WTC11 (cell line): Measurements from ENCODE around the gene SUPT3H. TPM values are rescaled to one million over a fixed set of nuclear protein-coding genes. Genes with fewer than 3 reads are reported as not detected.

Experiments
- ATAC-seq: fragments of 200-7000 bp; cut with Tn5 transposase; 2 replicates; pipeline ENCODE4 v1.10.0; 2021; ENCODE audit warnings: mild to moderate bottlenecking, moderate library complexity
- CTCF ChIA-PET: fragments of 300-600 bp; sonication (Branson Sonifier 250); formaldehyde crosslinking; loops from one replicate; lab custom pipeline; 2021; ENCODE audit warnings: antibody characterized with exemption; lab: Charles Lee
- POLR2A ChIA-PET: fragments of 350-600 bp; sonication (Branson Sonifier 250); formaldehyde crosslinking; loops from one replicate; lab custom pipeline; 2021; ENCODE audit warnings: antibody characterized with exemption; lab: Charles Lee
- DNase-seq: peaks from one replicate; pipeline ENCODE4 v3.0.0; 2021; ENCODE audit warnings: low spot score
- H3K27ac Mint-ChIP-seq: 2 replicates; pipeline ENCODE4 v1.8.0; 2021; ENCODE audit warnings: mixed read lengths
- H3K27me3 Mint-ChIP-seq: 2 replicates; pipeline ENCODE4 v1.8.0; 2021; ENCODE audit warnings: low read depth, mild to moderate bottlenecking, moderate library complexity, mixed read lengths
- H3K36me3 Mint-ChIP-seq: 2 replicates; pipeline ENCODE4 v1.8.0; 2021; ENCODE audit warnings: mixed read lengths
- H3K4me1 Mint-ChIP-seq: 2 replicates; pipeline ENCODE4 v1.8.0; 2022; ENCODE audit warnings: mixed read lengths
- H3K4me3 Mint-ChIP-seq: 2 replicates; pipeline ENCODE4 v1.8.0; 2021; ENCODE audit warnings: mild to moderate bottlenecking, moderate library complexity, mixed read lengths
- H3K9me3 Mint-ChIP-seq: 2 replicates; pipeline ENCODE4 v1.8.0; 2021; ENCODE audit warnings: mixed read lengths
- ATF1 ChIP-seq: sonication (generic); formaldehyde crosslinking; IDR thresholded peaks from 2 replicates; pipeline ENCODE4 v1.8.1; 2023; ENCODE audit warnings: mild to moderate bottlenecking, moderate library complexity, missing genetic modification reagents
- GABPB1 ChIP-seq: sonication (generic); formaldehyde crosslinking; IDR thresholded peaks from 2 replicates; pipeline ENCODE4 v1.8.1; 2023; ENCODE audit warnings: mild to moderate bottlenecking, missing genetic modification reagents
- GRHL2 ChIP-seq: fragments of 250-450 bp; sonication (Bioruptor Pico); IDR thresholded peaks from 2 replicates; pipeline ENCODE4 v1.8.0; 2022; ENCODE audit warnings: mild to moderate bottlenecking, moderate library complexity; ENCODE audit not compliant: insufficient replicate concordance, severe bottlenecking
- HMGA2 ChIP-seq: fragments of 250-450 bp; sonication (Bioruptor Pico); IDR thresholded peaks from 2 replicates; pipeline ENCODE4 v1.4.0; 2021; ENCODE audit warnings: mild to moderate bottlenecking, moderate library complexity
- MXD4 ChIP-seq: fragments of 250-450 bp; sonication (Bioruptor Pico); IDR thresholded peaks from 2 replicates; pipeline ENCODE4 v1.8.0; 2021; ENCODE audit warnings: mild to moderate bottlenecking, moderate library complexity, borderline replicate concordance
- NFATC4 ChIP-seq: fragments of 250-450 bp; sonication (Bioruptor Pico); IDR thresholded peaks from 2 replicates; pipeline ENCODE4 v1.9.0; 2021; ENCODE audit warnings: mild to moderate bottlenecking
- NFYB ChIP-seq: sonication (generic); formaldehyde crosslinking; conservative IDR thresholded peaks from 2 replicates; pipeline ENCODE4 v1.8.0; 2022; ENCODE audit warnings: low read depth, missing genetic modification reagents
- NR1H2 ChIP-seq: sonication (generic); formaldehyde crosslinking; IDR thresholded peaks from 2 replicates; pipeline ENCODE4 v1.9.0; 2021; ENCODE audit warnings: mild to moderate bottlenecking, moderate library complexity, missing genetic modification reagents
- NR3C1 ChIP-seq: sonication (generic); formaldehyde crosslinking; conservative IDR thresholded peaks from 2 replicates; pipeline ENCODE4 v1.8.1; 2023; ENCODE audit warnings: low read depth, mild to moderate bottlenecking, missing genetic modification reagents
- SOX15 ChIP-seq: fragments of 250-450 bp; sonication (Bioruptor Pico); IDR thresholded peaks from 2 replicates; pipeline ENCODE4 v1.9.0; 2021; ENCODE audit warnings: mild to moderate bottlenecking
- TEAD1 ChIP-seq: sonication (generic); formaldehyde crosslinking; IDR thresholded peaks from 2 replicates; pipeline ENCODE4 v1.8.0; 2022; ENCODE audit warnings: mild to moderate bottlenecking, missing genetic modification reagents
- ZBTB21 ChIP-seq: sonication (generic); formaldehyde crosslinking; IDR thresholded peaks from 2 replicates; pipeline ENCODE4 v1.8.1; 2023; ENCODE audit warnings: mild to moderate bottlenecking, missing genetic modification reagents, borderline replicate concordance
- ZNF423 ChIP-seq: fragments of 250-450 bp; sonication (Bioruptor Pico); IDR thresholded peaks from 2 replicates; pipeline ENCODE4 v2.1.2; 2022; ENCODE audit warnings: mild to moderate bottlenecking, moderate library complexity
- total RNA-seq: library from RNA; stranded (reverse); gene quantifications from 3 replicates; pipeline ENCODE4 v1.2.3, GENCODE V29; 2021
- TF ChIP-seq, protein P1 (sequence below): sonication (generic); formaldehyde crosslinking; IDR thresholded peaks from 2 replicates; pipeline ENCODE4 v1.8.0; 2022; ENCODE audit warnings: mild to moderate bottlenecking, missing genetic modification reagents
- TF ChIP-seq, protein P2 (sequence below): sonication (generic); formaldehyde crosslinking; IDR thresholded peaks from 2 replicates; pipeline ENCODE4 v1.8.0; 2022; ENCODE audit warnings: mild to moderate bottlenecking, missing genetic modification reagents
- TF ChIP-seq, protein P3 (sequence below): sonication (generic); formaldehyde crosslinking; conservative IDR thresholded peaks from 2 replicates; pipeline ENCODE4 v1.8.1; 2022; ENCODE audit warnings: mild to moderate bottlenecking, missing genetic modification reagents
- TF ChIP-seq, protein P4 (sequence below): sonication (generic); formaldehyde crosslinking; IDR thresholded peaks from 2 replicates; pipeline ENCODE4 v1.8.0; 2022; ENCODE audit warnings: mild to moderate bottlenecking, missing genetic modification reagents
- TF ChIP-seq, protein P5 (sequence below): sonication (generic); formaldehyde crosslinking; IDR thresholded peaks from 2 replicates; pipeline ENCODE4 v1.8.0; 2022; ENCODE audit warnings: mild to moderate bottlenecking, missing genetic modification reagents
- TF ChIP-seq, protein P6 (sequence below): sonication (generic); formaldehyde crosslinking; IDR thresholded peaks from 2 replicates; pipeline ENCODE4 v1.8.1; 2023; ENCODE audit warnings: mild to moderate bottlenecking, moderate library complexity, missing genetic modification reagents
- TF ChIP-seq, protein P7 (sequence below): fragments of 250-450 bp; sonication (Bioruptor Pico); conservative IDR thresholded peaks from 2 replicates; pipeline ENCODE4 v1.9.0; 2021; ENCODE audit warnings: mild to moderate bottlenecking
- TF ChIP-seq, protein P8 (sequence below): sonication (generic); formaldehyde crosslinking; IDR thresholded peaks from 2 replicates; pipeline ENCODE4 v1.8.0; 2023; ENCODE audit warnings: missing genetic modification reagents, mild to moderate bottlenecking, borderline replicate concordance

Gene SUPT3H
- total RNA-seq, 1 experiment from 2014 or later, result 15.3 TPM

DNA sequence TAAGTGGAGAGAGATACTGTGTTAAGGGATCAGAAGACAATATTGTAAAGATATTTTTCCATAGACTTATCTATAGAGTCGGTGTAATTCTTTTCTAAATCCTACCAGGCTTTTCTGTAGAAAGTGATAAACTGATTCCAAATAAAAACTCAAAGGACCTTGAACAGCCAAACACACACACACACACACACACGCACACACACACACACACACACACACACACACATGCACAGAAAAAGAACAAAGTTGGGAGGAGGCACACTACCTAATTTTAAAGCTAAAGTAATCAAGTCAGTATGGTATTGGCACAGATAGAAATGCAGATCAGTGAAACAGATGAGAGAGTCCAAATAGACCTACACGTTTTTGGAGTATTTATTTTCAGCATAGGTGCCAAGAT lies 534.0 kb downstream of the SUPT3H start:
- H3K27me3 Mint-ChIP-seq, result no peaks in the 10 kb centered on the region
- ATAC-seq (no peak), DNase-seq (no peak)
- H3K36me3 Mint-ChIP-seq, result no peaks in the 10 kb centered on the region
- POLR2A ChIA-PET, result no interaction called here
- TF ChIP-seq ZBTB21 (CRISPR knock-in tag), result no peak
- no peak for TF ChIP-seq ZNF423 (CRISPR knock-in tag)
- TF ChIP-seq, protein P1, sequence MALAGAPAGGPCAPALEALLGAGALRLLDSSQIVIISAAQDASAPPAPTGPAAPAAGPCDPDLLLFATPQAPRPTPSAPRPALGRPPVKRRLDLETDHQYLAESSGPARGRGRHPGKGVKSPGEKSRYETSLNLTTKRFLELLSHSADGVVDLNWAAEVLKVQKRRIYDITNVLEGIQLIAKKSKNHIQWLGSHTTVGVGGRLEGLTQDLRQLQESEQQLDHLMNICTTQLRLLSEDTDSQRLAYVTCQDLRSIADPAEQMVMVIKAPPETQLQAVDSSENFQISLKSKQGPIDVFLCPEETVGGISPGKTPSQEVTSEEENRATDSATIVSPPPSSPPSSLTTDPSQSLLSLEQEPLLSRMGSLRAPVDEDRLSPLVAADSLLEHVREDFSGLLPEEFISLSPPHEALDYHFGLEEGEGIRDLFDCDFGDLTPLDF (CRISPR knock-in tag), result no peak
- TF ChIP-seq NR3C1 (CRISPR knock-in tag), result no peak
- TF ChIP-seq, protein P2, sequence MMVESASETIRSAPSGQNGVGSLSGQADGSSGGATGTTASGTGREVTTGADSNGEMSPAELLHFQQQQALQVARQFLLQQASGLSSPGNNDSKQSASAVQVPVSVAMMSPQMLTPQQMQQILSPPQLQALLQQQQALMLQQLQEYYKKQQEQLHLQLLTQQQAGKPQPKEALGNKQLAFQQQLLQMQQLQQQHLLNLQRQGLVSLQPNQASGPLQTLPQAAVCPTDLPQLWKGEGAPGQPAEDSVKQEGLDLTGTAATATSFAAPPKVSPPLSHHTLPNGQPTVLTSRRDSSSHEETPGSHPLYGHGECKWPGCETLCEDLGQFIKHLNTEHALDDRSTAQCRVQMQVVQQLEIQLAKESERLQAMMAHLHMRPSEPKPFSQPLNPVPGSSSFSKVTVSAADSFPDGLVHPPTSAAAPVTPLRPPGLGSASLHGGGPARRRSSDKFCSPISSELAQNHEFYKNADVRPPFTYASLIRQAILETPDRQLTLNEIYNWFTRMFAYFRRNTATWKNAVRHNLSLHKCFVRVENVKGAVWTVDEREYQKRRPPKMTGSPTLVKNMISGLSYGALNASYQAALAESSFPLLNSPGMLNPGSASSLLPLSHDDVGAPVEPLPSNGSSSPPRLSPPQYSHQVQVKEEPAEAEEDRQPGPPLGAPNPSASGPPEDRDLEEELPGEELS, result no peak
- TF ChIP-seq, protein P3, sequence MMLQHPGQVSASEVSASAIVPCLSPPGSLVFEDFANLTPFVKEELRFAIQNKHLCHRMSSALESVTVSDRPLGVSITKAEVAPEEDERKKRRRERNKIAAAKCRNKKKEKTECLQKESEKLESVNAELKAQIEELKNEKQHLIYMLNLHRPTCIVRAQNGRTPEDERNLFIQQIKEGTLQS, result no peak
- H3K27ac Mint-ChIP-seq, result no peak overlapping the region
- no peak overlapping the region for H3K4me3 Mint-ChIP-seq
- CTCF ChIA-PET, result no interaction called here
- H3K9me3 Mint-ChIP-seq, result no peaks in the 10 kb centered on the region
- peaks cover 8% of the 10 kb centered on the region for H3K4me1 Mint-ChIP-seq

DNA sequence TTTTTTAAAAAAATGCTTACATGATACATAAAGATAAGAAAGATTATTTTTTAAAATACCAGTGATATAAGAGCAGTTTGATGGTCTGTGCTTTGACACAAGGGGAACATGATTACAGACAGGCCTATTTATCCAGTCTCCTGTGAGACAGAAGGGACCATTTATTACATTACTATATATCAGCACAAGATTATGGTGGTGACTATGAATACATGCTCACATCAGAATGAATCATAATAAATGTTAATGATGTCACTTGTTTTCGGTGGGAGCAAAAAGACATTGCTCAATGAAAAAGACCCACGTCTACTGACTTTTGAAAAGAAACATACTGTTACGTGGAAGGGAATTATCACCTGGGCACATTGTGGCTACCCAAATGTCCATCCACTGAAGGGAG lies 535.1 kb downstream of the SUPT3H start:
- ChIA-PET CTCF (no interaction called here), POLR2A (no interaction called here)
- no peak overlapping the region for H3K27ac Mint-ChIP-seq
- no peaks in the 10 kb centered on the region for H3K9me3 Mint-ChIP-seq
- TF ChIP-seq NFYB (CRISPR knock-in tag) (no peak), GABPB1 (CRISPR knock-in tag) (no peak), TEAD1 (CRISPR knock-in tag) (no peak), NFATC4 (no peak), GRHL2 (no peak), HMGA2 (CRISPR knock-in tag) (no peak), ATF1 (CRISPR knock-in tag) (no peak), NR1H2 (CRISPR knock-in tag) (no peak), SOX15 (CRISPR knock-in tag) (no peak), MXD4 (CRISPR knock-in tag) (no peak)
- TF ChIP-seq, protein P4, sequence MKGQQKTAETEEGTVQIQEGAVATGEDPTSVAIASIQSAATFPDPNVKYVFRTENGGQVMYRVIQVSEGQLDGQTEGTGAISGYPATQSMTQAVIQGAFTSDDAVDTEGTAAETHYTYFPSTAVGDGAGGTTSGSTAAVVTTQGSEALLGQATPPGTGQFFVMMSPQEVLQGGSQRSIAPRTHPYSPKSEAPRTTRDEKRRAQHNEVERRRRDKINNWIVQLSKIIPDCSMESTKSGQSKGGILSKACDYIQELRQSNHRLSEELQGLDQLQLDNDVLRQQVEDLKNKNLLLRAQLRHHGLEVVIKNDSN (CRISPR knock-in tag), result no peak
- TF ChIP-seq, protein P5, sequence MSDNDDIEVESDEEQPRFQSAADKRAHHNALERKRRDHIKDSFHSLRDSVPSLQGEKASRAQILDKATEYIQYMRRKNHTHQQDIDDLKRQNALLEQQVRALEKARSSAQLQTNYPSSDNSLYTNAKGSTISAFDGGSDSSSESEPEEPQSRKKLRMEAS (CRISPR knock-in tag), result no peak
- TF ChIP-seq, protein P6, sequence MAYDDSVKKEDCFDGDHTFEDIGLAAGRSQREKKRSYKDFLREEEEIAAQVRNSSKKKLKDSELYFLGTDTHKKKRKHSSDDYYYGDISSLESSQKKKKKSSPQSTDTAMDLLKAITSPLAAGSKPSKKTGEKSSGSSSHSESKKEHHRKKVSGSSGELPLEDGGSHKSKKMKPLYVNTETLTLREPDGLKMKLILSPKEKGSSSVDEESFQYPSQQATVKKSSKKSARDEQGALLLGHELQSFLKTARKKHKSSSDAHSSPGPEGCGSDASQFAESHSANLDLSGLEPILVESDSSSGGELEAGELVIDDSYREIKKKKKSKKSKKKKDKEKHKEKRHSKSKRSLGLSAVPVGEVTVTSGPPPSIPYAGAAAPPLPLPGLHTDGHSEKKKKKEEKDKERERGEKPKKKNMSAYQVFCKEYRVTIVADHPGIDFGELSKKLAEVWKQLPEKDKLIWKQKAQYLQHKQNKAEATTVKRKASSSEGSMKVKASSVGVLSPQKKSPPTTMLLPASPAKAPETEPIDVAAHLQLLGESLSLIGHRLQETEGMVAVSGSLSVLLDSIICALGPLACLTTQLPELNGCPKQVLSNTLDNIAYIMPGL (CRISPR knock-in tag), result no peak
- TF ChIP-seq, protein P7, sequence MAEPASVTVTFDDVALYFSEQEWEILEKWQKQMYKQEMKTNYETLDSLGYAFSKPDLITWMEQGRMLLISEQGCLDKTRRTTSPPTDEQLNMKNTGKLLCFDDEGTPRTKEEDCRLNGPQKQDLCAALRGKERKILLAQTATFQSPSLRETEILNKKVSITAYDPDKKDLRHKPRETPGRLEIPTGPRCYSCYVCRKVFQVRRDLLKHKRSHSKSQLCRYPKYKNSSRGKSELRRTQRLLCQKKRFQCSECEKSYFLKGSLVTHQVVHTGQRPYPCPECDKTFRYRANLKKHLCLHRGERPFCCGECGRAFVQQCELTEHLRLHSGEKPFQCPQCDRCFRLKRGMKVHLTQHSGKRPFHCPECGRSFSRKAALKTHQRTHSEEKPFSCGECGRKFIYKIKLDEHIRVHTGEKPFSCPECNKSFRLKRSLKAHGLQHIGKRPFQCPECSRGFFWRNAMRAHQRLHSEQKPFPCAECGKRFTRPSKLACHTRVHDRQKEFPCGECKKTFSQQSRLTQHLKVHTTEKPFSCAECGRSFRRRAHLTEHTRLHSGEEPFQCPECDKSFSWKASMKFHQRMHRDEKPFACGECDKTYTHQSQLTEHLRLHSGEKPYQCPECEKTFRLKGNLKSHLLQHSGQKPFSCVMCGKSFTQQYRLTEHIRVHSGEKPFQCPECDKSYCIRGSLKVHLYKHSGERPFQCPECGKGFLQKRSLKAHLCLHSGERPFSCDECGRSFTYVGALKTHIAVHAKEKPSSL (CRISPR knock-in tag), result no peak
- TF ChIP-seq, protein P8, sequence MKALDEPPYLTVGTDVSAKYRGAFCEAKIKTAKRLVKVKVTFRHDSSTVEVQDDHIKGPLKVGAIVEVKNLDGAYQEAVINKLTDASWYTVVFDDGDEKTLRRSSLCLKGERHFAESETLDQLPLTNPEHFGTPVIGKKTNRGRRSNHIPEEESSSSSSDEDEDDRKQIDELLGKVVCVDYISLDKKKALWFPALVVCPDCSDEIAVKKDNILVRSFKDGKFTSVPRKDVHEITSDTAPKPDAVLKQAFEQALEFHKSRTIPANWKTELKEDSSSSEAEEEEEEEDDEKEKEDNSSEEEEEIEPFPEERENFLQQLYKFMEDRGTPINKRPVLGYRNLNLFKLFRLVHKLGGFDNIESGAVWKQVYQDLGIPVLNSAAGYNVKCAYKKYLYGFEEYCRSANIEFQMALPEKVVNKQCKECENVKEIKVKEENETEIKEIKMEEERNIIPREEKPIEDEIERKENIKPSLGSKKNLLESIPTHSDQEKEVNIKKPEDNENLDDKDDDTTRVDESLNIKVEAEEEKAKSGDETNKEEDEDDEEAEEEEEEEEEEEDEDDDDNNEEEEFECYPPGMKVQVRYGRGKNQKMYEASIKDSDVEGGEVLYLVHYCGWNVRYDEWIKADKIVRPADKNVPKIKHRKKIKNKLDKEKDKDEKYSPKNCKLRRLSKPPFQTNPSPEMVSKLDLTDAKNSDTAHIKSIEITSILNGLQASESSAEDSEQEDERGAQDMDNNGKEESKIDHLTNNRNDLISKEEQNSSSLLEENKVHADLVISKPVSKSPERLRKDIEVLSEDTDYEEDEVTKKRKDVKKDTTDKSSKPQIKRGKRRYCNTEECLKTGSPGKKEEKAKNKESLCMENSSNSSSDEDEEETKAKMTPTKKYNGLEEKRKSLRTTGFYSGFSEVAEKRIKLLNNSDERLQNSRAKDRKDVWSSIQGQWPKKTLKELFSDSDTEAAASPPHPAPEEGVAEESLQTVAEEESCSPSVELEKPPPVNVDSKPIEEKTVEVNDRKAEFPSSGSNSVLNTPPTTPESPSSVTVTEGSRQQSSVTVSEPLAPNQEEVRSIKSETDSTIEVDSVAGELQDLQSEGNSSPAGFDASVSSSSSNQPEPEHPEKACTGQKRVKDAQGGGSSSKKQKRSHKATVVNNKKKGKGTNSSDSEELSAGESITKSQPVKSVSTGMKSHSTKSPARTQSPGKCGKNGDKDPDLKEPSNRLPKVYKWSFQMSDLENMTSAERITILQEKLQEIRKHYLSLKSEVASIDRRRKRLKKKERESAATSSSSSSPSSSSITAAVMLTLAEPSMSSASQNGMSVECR (CRISPR knock-in tag), result no peak
- H3K36me3 Mint-ChIP-seq, result no peaks in the 10 kb centered on the region
- H3K4me1 Mint-ChIP-seq, result peaks cover 8% of the 10 kb centered on the region
- H3K27me3 Mint-ChIP-seq, result no peaks in the 10 kb centered on the region
- no peak for DNase-seq
- H3K4me3 Mint-ChIP-seq, result no peak overlapping the region
- no peak for ATAC-seq
